Mucosa of gallbladder (tissue), 1 donor: Measurements from ENCODE around the gene KIF14. TPM values are rescaled to one million over a fixed set of nuclear protein-coding genes. Genes with fewer than 3 reads are reported as not detected.
"Not testable (repeated sequence)": the region's sequence is repeated elsewhere in the genome, so short reads cannot be mapped to it uniquely, and the experiment has no call there.

Experiments used
- DNase-seq: peaks from one replicate; pipeline ENCODE4 v3.0.0-alpha.2; 2020; ENCODE audit warnings: low spot score
- total RNA-seq: library from RNA; stranded (reverse); gene quantifications from one replicate; pipeline ENCODE4 v1.2.1, GENCODE V29; 2021
- donor health status: DM: no; HTN: no; CAD: no.

The KIF14 gene
- total RNA-seq, 1 donor from 2014 or later, result 0.43 TPM

- no peak for DNase-seq
Measured at GRCh38 chr1:200540281-200540680, 80.3 kb downstream of the KIF14 start.

GRCh38 chr1:200538179-200538578 is 82.4 kb downstream of the KIF14 start:
- DNase-seq, result no peak

DNA sequence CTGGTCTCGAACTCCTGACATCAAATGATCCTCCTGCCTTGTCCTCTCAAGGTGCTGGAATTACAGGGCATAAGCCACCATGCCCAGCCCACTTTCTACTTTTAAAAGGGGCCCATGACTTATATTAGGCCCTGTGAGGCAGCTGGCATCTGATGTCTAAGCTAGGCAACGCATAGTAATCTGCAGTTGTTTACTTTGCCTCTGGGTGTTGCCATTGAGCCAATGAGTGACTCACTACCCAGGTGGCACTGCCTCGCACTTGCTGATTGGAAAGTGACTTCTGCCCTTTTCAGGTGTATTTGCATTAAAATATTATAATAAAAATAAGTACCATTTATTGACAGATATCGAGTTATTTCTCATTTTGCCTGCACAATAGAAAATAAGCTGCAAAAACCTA is 84.9 kb downstream of the KIF14 start:
- peak; percentile 35 for DNase-seq

GRCh38 chr1:200530623-200531261 is 89.8 kb downstream of the KIF14 start:
- no peak for DNase-seq

GRCh38 chr1:200528858-200529606 is 91.5 kb downstream of the KIF14 start:
- no peak for DNase-seq

- no peak for DNase-seq
Measured at GRCh38 chr1:200527670-200528069, 92.9 kb downstream of the KIF14 start.

GRCh38 chr1:200526709-200527612 is 93.6 kb downstream of the KIF14 start:
- no peak for DNase-seq

DNA sequence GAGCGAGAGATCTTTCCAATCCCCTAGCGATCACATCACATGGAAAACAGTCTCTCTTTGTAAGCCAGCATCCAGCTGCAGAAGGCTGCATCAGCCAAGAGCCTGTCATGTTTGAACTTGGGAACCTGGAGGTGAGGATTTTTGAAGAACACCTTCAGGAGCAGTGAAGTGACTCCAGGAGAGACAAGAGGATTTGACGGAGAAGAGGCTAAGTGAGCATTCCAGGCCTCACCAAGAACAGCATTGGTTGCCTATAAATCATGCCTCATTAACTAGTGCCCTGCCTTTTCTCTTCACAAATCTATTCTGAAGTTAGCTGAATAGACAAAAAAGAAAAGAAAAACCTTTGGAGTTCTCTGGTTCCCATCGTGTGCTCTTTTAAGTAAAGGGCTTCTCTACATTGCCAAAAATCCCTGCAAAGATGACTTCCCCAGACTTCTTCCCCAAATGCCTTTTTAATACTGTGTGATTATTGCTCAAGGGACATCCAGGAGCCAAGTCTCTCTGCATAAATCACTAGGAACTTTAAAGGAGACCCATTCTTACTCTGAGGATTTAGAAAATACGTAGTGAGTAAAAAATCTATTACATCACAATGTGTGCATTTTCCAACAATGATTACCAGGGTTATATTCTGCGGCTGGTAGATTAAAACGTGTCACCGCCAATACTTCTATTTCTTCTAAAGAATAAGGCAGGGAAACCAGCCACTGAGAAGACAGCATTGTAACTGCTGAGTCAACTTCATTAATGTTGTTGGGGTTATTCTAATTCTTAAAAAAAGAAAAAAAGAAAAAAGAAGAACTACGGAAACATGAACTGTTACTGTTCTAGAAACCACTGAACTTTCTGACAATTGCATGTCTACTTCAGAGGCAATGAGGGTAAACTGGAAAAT is 95.2 kb downstream of the KIF14 start:
- no peak for DNase-seq

DNA sequence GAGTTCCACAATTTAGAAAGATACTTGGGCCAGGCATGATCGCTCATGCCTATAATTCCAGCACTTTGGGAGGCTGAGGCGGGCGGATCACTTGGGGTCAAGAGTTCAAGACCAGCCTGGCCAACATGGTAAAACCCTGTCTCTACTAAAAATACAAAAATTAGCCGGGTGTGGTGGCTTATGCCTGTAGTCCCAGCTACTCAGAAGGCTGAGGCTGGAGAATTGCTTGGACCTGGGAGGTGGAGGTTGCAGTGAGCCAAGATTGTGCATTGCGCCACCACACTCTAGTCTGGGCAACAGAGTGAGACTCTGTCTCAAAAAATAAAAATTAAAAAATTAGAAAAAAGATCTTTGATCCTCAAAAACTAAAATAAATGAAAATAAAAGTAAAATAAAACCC is 96.0 kb downstream of the KIF14 start:
- not testable (repeated sequence) for DNase-seq

GRCh38 chr1:200524092-200524491 is 96.5 kb downstream of the KIF14 start:
- no peak for DNase-seq

DNA sequence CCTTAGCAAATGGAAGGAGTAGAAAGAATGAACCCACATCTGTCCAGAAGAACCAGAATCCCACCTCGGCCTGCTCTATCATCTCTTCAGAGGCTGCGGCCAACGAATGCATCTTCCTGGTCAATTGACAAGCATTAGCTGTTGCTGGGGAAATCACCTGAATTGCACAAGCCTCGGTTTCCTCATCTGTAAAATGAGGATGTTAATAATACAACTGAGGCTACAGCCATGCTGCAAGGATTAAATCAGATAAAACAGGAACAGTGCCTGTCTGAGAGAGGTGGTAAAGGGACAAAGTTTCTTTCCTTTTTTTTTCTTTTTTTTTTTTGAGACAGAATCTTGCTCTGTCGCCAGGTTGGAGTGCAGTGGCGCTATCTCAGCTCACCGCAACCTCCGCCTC is 99.8 kb downstream of the KIF14 start:
- no peak for DNase-seq

GRCh38 chr1:200518524-200518923 is 102.0 kb downstream of the KIF14 start:
- no peak for DNase-seq

- no peak for DNase-seq
Measured at GRCh38 chr1:200512191-200512590, 108.4 kb downstream of the KIF14 start.

- DNase-seq, result peak; percentile 78
Measured at GRCh38 chr1:200510228-200510623, 110.3 kb downstream of the KIF14 start.

GRCh38 chr1:200506471-200506870 is 114.1 kb downstream of the KIF14 start:
- DNase-seq, result no peak

DNA sequence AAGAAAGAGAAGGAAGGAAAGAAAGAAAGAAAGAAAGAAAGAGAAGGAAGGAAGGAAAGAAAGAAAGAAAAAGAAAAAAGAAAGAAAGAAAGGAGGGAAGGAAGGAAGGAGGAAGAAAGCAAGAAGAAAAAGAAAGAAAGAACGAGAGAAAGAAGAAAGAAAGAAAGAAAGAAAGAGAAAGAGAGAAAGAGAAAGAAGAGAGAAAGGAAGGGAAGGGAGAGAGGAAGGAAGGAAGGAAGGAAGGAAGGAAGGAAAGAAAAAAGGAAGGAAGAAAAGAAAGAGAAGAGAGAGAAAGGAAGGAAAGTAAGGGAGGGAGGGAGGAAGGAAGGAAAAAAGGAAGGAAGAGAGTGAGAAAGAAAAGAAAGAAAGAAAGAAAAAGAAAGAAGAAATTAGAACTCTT is 115.3 kb downstream of the KIF14 start:
- DNase-seq, result no peak

Other genes starting within 250 kb of the KIF14 start
- 11.4 TPM for gene ZNF281, start 210.7 kb downstream of the KIF14 start, total RNA-seq
- 15.4 TPM for gene DDX59, start 49.2 kb upstream of the KIF14 start, total RNA-seq
- 21.4 TPM for gene CAMSAP2, start 118.1 kb upstream of the KIF14 start, total RNA-seq